GM10248 (cell line): ENCODE data around the gene ORC5.

Source experiments
- CTCF ChIA-PET: fragments of 300-600 bp; sonication (Branson Sonifier 250); formaldehyde crosslinking; extraction: SDS; loops from one replicate; lab custom pipeline; 2021; ENCODE audit warnings: antibody characterized with exemption; lab: Yijun Ruan, JAX
- POLR2A ChIA-PET: fragments of 350-650 bp; sonication (Branson Sonifier 250); formaldehyde crosslinking; extraction: SDS; loops from one replicate; lab custom pipeline; 2020; ENCODE audit warnings: antibody characterized with exemption; lab: Yijun Ruan, JAX
- DNase-seq: peaks from one replicate; pipeline ENCODE4 v3.0.0; 2012; ENCODE audit errors: extremely low spot score
- TF ChIP-seq, protein P1 (sequence below): IDR thresholded peaks from 2 replicates; pipeline ENCODE4 v1.5.1; 2012; ENCODE audit warnings: mild to moderate bottlenecking, low read depth; ENCODE audit errors: extremely low read depth, missing control alignments, control extremely low read depth

Gene ORC5

DNA sequence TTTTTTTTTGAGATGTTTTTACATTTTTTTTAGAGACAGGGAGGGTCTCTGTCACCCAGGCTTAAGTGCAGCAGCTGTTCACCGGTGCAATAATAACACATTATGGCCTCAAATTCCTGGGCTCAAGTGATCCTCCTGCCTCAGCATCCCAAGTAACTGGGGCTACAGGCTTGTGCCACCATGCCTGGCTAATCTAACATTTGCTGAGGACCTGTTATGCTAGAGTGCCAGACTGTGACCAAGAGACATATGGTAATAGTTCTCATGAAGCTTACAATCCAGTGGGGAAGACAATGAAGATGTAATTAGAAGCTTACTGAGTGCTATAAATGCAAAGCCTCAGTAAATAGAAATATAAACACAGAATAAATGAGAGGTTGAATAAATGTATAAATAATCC lies 17.6 kb upstream of the ORC5 start:
- CTCF ChIA-PET: interaction anchor here (0.8 to 1.6 kb wide), 3 partner anchors 9 to 26 kb away, joined by 4 read pairs; partner anchors contain the start of gene ORC5
- DNase-seq: no peak
- TF ChIP-seq, protein P1, sequence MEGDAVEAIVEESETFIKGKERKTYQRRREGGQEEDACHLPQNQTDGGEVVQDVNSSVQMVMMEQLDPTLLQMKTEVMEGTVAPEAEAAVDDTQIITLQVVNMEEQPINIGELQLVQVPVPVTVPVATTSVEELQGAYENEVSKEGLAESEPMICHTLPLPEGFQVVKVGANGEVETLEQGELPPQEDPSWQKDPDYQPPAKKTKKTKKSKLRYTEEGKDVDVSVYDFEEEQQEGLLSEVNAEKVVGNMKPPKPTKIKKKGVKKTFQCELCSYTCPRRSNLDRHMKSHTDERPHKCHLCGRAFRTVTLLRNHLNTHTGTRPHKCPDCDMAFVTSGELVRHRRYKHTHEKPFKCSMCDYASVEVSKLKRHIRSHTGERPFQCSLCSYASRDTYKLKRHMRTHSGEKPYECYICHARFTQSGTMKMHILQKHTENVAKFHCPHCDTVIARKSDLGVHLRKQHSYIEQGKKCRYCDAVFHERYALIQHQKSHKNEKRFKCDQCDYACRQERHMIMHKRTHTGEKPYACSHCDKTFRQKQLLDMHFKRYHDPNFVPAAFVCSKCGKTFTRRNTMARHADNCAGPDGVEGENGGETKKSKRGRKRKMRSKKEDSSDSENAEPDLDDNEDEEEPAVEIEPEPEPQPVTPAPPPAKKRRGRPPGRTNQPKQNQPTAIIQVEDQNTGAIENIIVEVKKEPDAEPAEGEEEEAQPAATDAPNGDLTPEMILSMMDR: no peak
- POLR2A ChIA-PET: no interaction called here

DNA sequence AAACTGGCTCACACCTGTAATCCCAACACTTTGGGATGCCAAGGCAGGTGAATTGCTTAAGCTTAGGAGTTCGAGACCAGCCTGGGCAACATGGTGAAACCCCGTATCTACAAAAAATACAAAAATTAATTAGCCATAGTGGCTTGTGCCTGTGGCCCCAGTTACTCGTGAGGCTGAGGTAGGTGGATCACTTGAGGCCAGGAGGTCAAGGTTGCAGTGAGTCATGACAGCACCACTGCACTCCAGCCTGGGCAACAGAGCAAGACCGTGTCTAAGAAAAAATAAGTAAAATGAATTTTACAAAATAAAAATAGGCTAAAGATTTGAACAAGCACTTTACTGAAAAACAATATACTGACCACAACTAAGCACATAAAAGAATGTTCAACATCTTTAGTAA lies 9.8 kb upstream of the ORC5 start:
- TF ChIP-seq, protein P1: no peak
- no peak for DNase-seq
- ChIA-PET POLR2A (no interaction called here), CTCF (no interaction called here)

- ChIA-PET CTCF (interaction anchor here (1.7 kb wide), 1 partner anchor 22 kb away, joined by 9 read pairs; no protein-coding TSS in a partner anchor), POLR2A (no interaction called here)
- TF ChIP-seq, protein P1: no peak
- no peak for DNase-seq
These were observed 1.2 kb upstream of the ORC5 start for GRCh38 chr7:104209063-104209462.

DNA sequence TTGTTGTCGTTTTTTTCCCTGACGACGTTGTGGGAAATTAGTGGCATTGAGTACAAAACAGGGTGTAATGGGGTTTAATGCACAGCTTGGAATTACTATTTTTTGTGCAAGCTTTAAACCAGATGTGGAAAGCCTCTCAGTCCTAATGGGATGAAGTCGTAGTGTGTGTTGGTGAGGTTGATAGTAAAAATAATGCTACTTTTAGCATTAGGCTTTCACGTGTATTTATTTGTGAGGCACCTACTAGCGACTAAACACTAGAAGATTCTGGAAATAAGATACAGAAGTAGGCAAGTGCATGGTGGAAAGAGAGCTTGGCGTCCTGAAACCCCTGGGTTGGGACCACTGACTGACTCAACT lies 588 bp upstream of the ORC5 start:
- ChIA-PET POLR2A (no interaction called here), CTCF (interaction anchor here (1.3 to 1.7 kb wide), 2 partner anchors 16 to 23 kb away, joined by 4 to 9 read pairs; no protein-coding TSS in a partner anchor)
- no peak for DNase-seq
- TF ChIP-seq, protein P1: no peak

GRCh38 chr7:104207348-104207730 lies 474 bp downstream of the ORC5 start:
- peak; percentile 12 for DNase-seq
- CTCF ChIA-PET: interaction anchor here (1.3 kb wide), 1 partner anchor 18 kb away, joined by 4 read pairs; no protein-coding TSS in a partner anchor
- TF ChIP-seq, protein P1: no peak
- POLR2A ChIA-PET: no interaction called here

DNA sequence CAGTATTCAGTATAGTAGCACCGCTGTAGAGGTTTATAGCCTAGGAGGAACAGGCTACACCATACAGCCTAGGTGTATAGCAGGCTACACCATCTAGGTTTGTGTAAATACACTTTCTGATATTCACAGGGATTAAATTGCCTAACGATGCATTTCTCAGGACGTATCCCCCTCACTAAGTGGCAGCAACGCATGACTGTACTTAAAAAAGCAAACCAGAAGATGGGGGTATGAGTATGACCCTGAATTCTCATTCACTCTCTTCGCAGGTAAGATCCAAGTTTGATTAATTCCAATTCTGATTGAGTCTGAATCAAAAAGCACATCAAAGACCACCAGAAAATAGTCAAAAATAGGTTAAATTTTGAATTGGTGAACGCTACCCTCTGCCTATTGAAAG lies 972 bp downstream of the ORC5 start:
- TF ChIP-seq, protein P1: no peak
- POLR2A ChIA-PET: no interaction called here
- DNase-seq: no peak

More for the DNA sequence above, 972 bp downstream of the ORC5 start:
- CTCF ChIA-PET: no interaction called here
